HG03103 (cell line): ENCODE data around the gene ACVR1B.
"Not testable (repeated sequence)": the region's sequence is repeated elsewhere in the genome, so short reads cannot be mapped to it uniquely, and the experiment has no call there.

Experiments
- ATAC-seq: cut with Tn5 transposase; IDR thresholded peaks from one replicate; pipeline ENCODE4 v1.9.1; 2021; ENCODE audit warnings: low read depth; ENCODE audit not compliant: unreplicated experiment

ACVR1B gene

DNA sequence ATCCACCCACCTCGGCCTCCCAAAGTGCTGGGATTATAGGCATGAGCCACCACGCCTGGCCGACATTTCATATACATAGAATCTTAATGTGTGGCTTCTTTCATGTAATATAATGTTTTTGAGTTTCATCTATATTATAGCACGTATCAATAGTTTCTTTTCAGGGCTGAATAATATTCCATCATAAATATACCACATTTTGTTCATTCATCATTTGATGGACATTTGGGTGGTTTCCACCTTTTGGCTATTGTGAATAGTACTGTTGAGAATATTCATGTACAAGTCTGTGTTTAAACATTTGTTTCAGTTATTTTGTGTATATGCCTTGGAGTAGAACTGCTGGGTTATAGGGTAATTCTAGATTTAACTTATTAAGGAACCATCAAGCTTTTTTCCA lies 12.0 kb downstream of the ACVR1B start:
- ATAC-seq, result no peak

DNA sequence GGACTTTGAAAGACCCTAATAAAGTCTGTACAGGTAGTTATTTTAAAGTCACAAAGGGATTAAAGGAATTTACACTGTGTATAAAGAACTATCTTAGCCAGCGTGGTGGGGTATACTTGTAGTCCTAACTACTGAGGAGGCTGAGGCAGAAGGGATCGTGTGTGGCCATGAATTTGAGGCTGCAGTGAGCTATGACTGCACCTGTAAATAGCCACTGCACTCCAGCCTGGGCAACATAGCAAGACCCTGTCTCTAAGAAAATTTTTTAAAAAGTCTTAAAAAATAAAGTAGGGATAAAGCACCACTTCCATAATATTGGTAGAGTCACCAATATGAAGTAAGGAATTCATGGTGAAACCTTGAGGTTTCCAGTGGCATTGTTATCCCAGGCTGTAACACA lies 18.1 kb downstream of the ACVR1B start:
- ATAC-seq, result no peak

- no peak for ATAC-seq
Measured at GRCh38 chr12:51970904-51971646, 19.6 kb downstream of the ACVR1B start.

GRCh38 chr12:51971679-51972421 lies 20.4 kb downstream of the ACVR1B start:
- ATAC-seq, result peak; percentile 39

DNA sequence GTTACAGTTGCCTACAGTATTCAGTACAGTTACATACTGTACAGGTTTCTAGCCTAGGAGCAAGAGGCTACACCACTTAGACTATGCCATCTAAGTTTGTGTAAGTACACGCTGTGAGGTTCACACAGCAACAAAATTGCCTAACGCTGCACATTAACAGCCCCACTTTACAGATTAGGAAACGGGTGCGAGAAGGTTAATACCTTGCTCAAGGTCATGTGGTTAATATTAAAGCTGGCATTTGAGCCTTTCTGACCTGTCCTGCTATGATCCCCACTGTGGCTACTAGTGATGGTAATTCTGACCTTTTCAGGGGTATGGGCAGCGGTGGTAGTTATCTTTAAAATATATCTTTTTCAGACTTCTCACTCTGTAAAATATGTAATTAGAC lies 20.9 kb downstream of the ACVR1B start:
- ATAC-seq, result no peak

GRCh38 chr12:51972849-51973273 lies 21.4 kb downstream of the ACVR1B start:
- no peak for ATAC-seq

GRCh38 chr12:51973560-51973959 lies 22.1 kb downstream of the ACVR1B start:
- ATAC-seq, result no peak

DNA sequence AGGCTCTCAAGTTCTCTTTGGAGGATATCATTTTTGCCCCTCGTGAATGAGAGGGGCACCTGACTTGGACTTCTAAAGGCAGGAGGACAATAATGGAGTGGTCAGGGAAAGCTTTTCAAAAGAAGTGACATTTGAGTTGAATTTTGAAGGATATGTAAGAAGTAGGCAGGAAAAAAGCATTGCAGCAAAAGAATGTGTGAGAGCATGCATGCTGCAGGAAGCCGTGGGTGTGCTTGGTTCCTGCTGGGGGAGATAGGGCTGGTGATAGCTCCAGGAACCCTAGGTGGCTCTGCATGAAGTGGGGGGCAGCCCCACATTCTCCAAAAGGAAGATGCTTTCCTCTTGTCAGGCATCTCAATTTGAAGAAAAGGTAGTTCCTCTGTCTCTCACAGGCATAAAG lies 23.1 kb downstream of the ACVR1B start:
- ATAC-seq, result no peak

DNA sequence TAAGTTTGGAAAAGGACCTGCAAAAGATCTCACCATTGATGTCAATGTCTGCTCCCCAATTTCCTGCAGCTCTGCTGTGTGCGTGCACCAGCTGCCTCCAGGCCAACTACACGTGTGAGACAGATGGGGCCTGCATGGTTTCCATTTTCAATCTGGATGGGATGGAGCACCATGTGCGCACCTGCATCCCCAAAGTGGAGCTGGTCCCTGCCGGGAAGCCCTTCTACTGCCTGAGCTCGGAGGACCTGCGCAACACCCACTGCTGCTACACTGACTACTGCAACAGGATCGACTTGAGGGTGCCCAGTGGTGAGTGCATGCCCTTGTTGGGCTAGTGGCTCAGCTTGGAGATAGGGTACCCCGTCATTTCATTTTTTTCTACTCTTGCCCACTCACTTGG lies 23.7 kb downstream of the ACVR1B start:
- ATAC-seq, result no peak

DNA sequence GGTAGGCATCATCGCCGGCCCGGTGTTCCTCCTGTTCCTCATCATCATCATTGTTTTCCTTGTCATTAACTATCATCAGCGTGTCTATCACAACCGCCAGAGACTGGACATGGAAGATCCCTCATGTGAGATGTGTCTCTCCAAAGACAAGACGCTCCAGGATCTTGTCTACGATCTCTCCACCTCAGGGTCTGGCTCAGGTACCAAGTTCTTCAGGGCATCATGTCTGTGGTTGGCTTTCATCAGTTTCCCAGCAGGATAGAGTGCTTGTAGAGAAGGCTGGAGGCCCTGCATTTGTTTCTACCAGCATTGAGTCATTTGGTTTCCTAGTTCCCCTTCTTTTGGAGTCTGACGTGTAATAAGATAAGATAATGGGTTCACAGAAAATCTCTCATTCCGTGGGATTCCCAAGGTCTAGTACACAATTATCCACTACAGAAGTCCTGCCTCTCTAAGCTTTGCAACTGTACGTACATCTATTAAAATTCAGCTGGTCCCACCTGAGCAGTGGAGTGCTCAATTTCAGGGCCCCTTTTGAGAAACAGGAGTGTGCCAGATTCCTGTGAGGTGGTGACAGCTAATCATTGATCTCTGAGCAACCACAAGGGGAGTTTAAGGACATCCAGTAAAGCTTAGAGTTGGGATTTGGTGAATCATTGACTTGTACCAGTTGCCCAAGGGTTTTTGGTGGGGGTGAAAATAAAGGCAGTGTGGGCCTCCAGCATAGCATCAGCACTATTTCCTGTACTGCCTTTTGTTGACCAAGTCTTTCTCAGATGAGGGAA lies 25.1 kb downstream of the ACVR1B start:
- no peak for ATAC-seq

DNA sequence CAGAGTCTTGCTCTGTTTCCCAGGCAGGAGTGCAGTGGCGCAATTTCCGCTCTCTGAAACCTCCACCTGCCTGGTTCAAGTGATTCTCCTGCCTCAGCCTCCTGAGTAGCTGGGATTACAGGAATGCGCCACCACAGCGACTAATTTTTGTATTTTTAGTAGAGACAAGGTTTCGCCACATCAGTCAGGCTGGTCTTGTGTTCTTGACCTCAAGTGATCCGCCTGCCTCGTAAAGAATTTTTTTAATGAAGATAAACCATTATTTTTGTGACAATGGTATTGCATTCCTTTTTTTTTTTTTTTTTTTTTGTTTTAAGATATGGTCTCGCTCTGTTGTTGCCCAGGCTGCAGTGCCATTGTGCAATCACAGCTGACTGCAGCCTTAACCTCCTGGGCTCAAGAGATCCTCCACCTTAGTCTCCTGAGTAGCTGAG lies 25.8 kb downstream of the ACVR1B start:
- no peak for ATAC-seq

- not testable (repeated sequence) for ATAC-seq
Measured at GRCh38 chr12:51979306-51979705, 27.8 kb downstream of the ACVR1B start.

GRCh38 chr12:51980051-51980808 lies 28.7 kb downstream of the ACVR1B start:
- ATAC-seq, result no peak

- ATAC-seq, result no peak
Measured at GRCh38 chr12:51980809-51981127, 29.3 kb downstream of the ACVR1B start.

GRCh38 chr12:51984657-51985056 lies 33.2 kb downstream of the ACVR1B start:
- ATAC-seq, result no peak

- no peak for ATAC-seq
Measured at GRCh38 chr12:51985154-51985835, 33.8 kb downstream of the ACVR1B start.

DNA sequence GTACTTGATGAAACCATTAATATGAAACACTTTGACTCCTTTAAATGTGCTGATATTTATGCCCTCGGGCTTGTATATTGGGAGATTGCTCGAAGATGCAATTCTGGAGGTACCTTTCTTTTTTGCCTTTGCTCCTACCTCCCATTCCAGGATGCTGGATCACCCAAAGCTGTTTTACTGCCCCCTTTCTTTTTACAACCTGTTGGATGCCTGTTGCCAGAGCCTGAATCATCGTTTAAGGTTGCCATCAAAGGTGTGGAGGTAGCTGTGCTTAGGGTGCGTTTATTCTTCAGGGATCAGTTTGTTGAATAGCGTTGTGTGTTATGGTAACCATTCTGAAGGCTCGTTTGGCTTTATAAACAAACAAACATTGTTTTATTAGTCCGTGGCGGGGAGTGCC lies 35.3 kb downstream of the ACVR1B start:
- ATAC-seq, result no peak

GRCh38 chr12:51992246-51992645 lies 40.7 kb downstream of the ACVR1B start:
- no peak for ATAC-seq

GRCh38 chr12:51994539-51994820 lies 43.0 kb downstream of the ACVR1B start:
- ATAC-seq, result no peak

GRCh38 chr12:51994959-51995358 lies 43.5 kb downstream of the ACVR1B start:
- no peak for ATAC-seq
